Vagina (tissue), 2 donors: ENCODE results near the gene RGS19. TPM values are rescaled to one million over a fixed set of nuclear protein-coding genes. Genes with fewer than 3 reads are reported as not detected.

Source experiments
- DNase-seq, 2 donors: peaks; one replicate each; pipeline ENCODE4 v3.0.0-alpha.2; 2017; ENCODE audit errors: extremely low spot score in 2 of 2
- H3K27ac ChIP-seq: fragments of 200-600 bp; sonication (generic); one replicate; pipeline ENCODE4 v1.5.1; 2019
- H3K27me3 ChIP-seq: fragments of 200-600 bp; sonication (generic); one replicate; pipeline ENCODE4 v1.5.1; 2019
- H3K36me3 ChIP-seq, 2 donors: fragments of 200-600 bp; sonication (generic); one replicate each; pipeline ENCODE4 v1.5.1; 2017 to 2019
- H3K4me1 ChIP-seq: fragments of 200-600 bp; sonication (generic); one replicate; pipeline ENCODE4 v1.5.1; 2019
- H3K4me3 ChIP-seq, 2 donors: fragments of 200-600 bp; sonication (generic); 1 replicate in 1 of 2; 2 replicates in 1 of 2; pipeline ENCODE4 v1.5.1; 2016 to 2019
- H3K9me3 ChIP-seq: fragments of 200-600 bp; sonication (generic); one replicate; pipeline ENCODE4 v1.5.1; 2019
- CTCF ChIP-seq, 3 experiments: fragments of 450-650 bp in 2 of 3; fragments of 200-600 bp in 1 of 3; sonication (generic) in 1 of 3; IDR thresholded peaks; one replicate each; pipeline ENCODE4 v1.5.1; 2017 to 2019; ENCODE audit warnings: antibody characterized with exemption in 3 of 3, mild to moderate bottlenecking in 2 of 3, moderate library complexity in 2 of 3
- POLR2A ChIP-seq, 2 donors: fragments of 450-650 bp; IDR thresholded peaks; one replicate each; pipeline ENCODE4 v1.6.1; 2017; ENCODE audit warnings: antibody characterized with exemption in 2 of 2, mild to moderate bottlenecking in 2 of 2, moderate library complexity in 2 of 2
- POLR2AphosphoS5 ChIP-seq, 2 donors: sonication (generic); formaldehyde crosslinking; IDR thresholded peaks; one replicate each; pipeline ENCODE4 v1.9.0; 2017; ENCODE audit warnings: antibody characterized with exemption in 2 of 2, mild to moderate bottlenecking in 2 of 2, low read depth in 1 of 2; ENCODE audit not compliant: insufficient read depth in 1 of 2
- intact Hi-C: fragments of 100-400 bp; cut with DNase I; formaldehyde crosslinking; loops from one replicate; pipeline ENCODE4 v1.15.1; 2023
- total RNA-seq: library from RNA; depleted of rRNA; stranded (reverse); fragments of >200 nt; gene quantifications from one replicate; pipeline ENCODE4 v1.2.3, GENCODE V29; 2016

RGS19 gene
- total RNA-seq, 1 donor from 2014 or later: 20.6 TPM

DNA sequence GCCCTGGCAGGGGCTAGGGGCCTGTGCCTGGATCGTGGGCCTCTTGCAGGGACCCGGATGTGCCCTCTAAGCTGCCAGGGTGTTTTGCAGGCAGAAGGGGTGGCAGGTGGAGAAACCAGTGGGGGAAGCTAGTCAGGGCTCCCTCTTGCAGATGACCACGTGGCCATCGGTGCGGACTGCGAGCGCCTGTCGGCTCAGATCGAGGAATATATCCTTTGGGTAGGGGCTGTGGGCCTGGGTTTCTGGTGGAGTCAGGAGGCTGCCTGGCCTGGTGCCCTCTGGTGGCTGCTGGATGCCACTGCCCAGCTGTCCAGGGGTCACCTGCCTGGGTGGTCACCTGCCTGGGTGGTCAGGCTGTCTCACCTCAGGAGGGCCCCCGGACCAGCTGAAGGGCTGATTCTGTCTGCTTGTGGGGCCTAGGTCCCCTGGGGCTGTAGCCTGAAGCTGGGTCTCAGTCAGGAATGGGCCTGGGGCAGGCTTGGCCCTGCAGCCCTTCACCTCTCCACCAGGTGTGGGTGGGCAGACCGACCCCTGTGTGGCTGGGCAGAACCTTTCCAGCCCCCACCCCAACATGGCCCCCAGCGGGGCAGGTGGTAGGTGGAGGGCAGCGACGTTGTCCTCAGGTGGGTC, 9.6 kb downstream of the RGS19 start:
- Histone ChIP-seq H3K27me3 (no peaks in the 10 kb centered on the region), H3K27ac (no peak overlapping the region), H3K4me1 (peaks cover 14% of the 10 kb centered on the region), H3K4me3 (no peak overlapping the region), H3K9me3 (no peaks in the 10 kb centered on the region), H3K36me3 (peaks cover 0 to 12% of the 10 kb centered on the region in 2 donors)
- peak in 1 of 3 experiments; percentile 29 for TF ChIP-seq CTCF (IDR thresholded peaks at IDR 0.05)
- no peak for TF ChIP-seq POLR2AphosphoS5 (IDR thresholded peaks at IDR 0.05; ENCODE audit: insufficient read depth in 1 of 2, low read depth in 1 of 2)
- no peak for TF ChIP-seq POLR2A (IDR thresholded peaks at IDR 0.05)
- no peak for DNase-seq
- intact Hi-C loops: no loop called here

DNA sequence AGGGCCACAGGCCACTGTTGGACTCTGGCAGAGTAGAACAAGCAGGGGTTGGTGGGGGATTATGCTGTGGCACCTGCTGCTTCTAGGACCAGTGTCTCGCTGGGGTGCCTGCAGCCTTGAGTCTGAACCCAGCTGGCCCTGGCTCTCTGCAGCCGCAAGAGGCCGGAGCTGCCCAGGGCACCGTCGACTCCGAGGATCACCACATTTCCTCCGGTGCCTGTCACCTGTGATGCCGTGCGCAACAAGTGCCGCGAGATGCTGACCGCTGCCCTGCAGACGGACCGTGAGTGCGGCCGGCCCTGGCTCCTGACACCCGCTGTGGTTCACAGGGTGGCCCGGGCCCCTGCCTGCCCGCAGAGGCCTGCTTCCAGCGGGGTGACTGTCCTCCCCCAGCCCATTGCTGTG, 10.1 kb downstream of the RGS19 start:
- intact Hi-C loops: no loop called here
- no peaks in the 10 kb centered on the region for H3K27me3 ChIP-seq
- no peak overlapping the region for H3K4me3 ChIP-seq
- DNase-seq: no peak
- TF ChIP-seq POLR2AphosphoS5 (IDR thresholded peaks at IDR 0.05; ENCODE audit: insufficient read depth in 1 of 2, low read depth in 1 of 2) (no peak), POLR2A (IDR thresholded peaks at IDR 0.05) (no peak)
- H3K4me1 ChIP-seq: peaks cover 19% of the 10 kb centered on the region
- H3K9me3 ChIP-seq: no peaks in the 10 kb centered on the region
- H3K36me3 ChIP-seq: peaks cover 0 to 12% of the 10 kb centered on the region in 2 donors
- no peak overlapping the region for H3K27ac ChIP-seq

- intact Hi-C loops: no loop called here
- Histone ChIP-seq H3K4me1 (peaks cover 25% of the 10 kb centered on the region), H3K27ac (no peak overlapping the region), H3K9me3 (no peaks in the 10 kb centered on the region), H3K4me3 (no peak overlapping the region), H3K27me3 (no peaks in the 10 kb centered on the region), H3K36me3 (peaks cover 0 to 8% of the 10 kb centered on the region in 2 donors)
- no peak for DNase-seq
- TF ChIP-seq POLR2AphosphoS5 (IDR thresholded peaks at IDR 0.05; ENCODE audit: insufficient read depth in 1 of 2, low read depth in 1 of 2): no peak
- no peak for TF ChIP-seq POLR2A (IDR thresholded peaks at IDR 0.05)
- TF ChIP-seq CTCF (IDR thresholded peaks at IDR 0.05): no peak
Measured at GRCh38 chr20:64068386-64069208, 10.7 kb downstream of the RGS19 start.

DNA sequence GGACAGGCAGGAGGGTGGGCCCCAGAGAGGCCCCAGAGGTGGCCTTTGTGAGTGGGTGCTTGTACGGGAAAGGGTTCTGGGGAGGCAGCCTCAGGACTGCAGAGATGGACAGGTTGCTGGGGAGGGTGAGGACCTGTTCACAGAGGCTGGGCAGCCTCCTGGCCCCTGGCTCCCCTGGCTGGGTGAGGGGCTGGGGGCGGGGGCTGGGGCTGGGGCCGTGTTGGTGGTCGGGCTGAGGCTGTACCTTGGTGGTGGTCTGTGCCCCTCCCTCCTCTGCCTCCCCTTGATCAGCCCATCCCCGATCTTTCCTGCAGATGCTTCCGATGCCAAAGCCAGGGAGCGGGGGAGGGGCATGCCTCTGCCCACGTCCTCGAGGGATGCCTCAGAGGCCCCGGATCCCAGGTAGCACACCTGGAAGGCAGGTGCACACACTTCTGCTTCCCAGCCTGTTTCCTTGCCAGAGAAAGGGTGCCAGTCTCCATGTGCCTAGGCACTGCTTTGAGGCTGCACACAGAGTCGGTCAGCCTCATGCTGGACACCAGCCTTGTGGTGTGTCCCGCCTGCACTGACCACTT, 11.5 kb downstream of the RGS19 start:
- intact Hi-C loops: no loop called here
- peaks cover 26% of the 10 kb centered on the region for H3K4me1 ChIP-seq

More for the DNA sequence above, 11.5 kb downstream of the RGS19 start:
- H3K27me3 ChIP-seq: no peaks in the 10 kb centered on the region
- peaks cover 0 to 3% of the 10 kb centered on the region in 2 donors for H3K36me3 ChIP-seq
- H3K4me3 ChIP-seq: no peak overlapping the region
- H3K9me3 ChIP-seq: no peaks in the 10 kb centered on the region
- H3K27ac ChIP-seq: no peak overlapping the region
- TF ChIP-seq POLR2A (IDR thresholded peaks at IDR 0.05): no peak
- no peak for TF ChIP-seq POLR2AphosphoS5 (IDR thresholded peaks at IDR 0.05; ENCODE audit: insufficient read depth in 1 of 2, low read depth in 1 of 2)
- no peak for TF ChIP-seq CTCF (IDR thresholded peaks at IDR 0.05)
- no peak for DNase-seq
